Measurements from ENCODE around the gene KDSR.

Gene KDSR

GRCh38 chr18:63348508-63349136, 18.4 kb downstream of the KDSR start:
- H3K9me3 Mint-ChIP-seq = no peaks in the 10 kb centered on the region
- peaks cover 33% of the 10 kb centered on the region for H3K36me3 Mint-ChIP-seq (ENCODE audit: low read depth)
- H3K27ac Mint-ChIP-seq = no peak overlapping the region
- H3K27me3 Mint-ChIP-seq (ENCODE audit: low read depth) = no peaks in the 10 kb centered on the region
- H3K4me1 Mint-ChIP-seq (ENCODE audit: low read depth) = no peaks in the 10 kb centered on the region
- no peak overlapping the region for H3K4me3 Mint-ChIP-seq
- no peak for DNase-seq (ENCODE audit: low spot score)

GRCh38 chr18:63346480-63347183, 20.4 kb downstream of the KDSR start:
- Mint-ChIP-seq H3K9me3 (no peaks in the 10 kb centered on the region), H3K27me3 (ENCODE audit: low read depth) (no peaks in the 10 kb centered on the region), H3K27ac (no peak overlapping the region), H3K36me3 (ENCODE audit: low read depth) (peaks cover 35% of the 10 kb centered on the region), H3K4me3 (no peak overlapping the region), H3K4me1 (ENCODE audit: low read depth) (no peaks in the 10 kb centered on the region)
- DNase-seq (ENCODE audit: low spot score) = no peak

- Mint-ChIP-seq H3K36me3 (ENCODE audit: low read depth) (peaks cover 36% of the 10 kb centered on the region), H3K4me1 (ENCODE audit: low read depth) (no peaks in the 10 kb centered on the region), H3K27ac (no peak overlapping the region), H3K9me3 (no peaks in the 10 kb centered on the region), H3K27me3 (ENCODE audit: low read depth) (no peaks in the 10 kb centered on the region), H3K4me3 (no peak overlapping the region)
- DNase-seq (ENCODE audit: low spot score) = no peak
These were observed 21.0 kb downstream of the KDSR start for GRCh38 chr18:63346031-63346430.

GRCh38 chr18:63344918-63345317, 22.1 kb downstream of the KDSR start:
- Mint-ChIP-seq H3K27me3 (ENCODE audit: low read depth) (no peaks in the 10 kb centered on the region), H3K4me3 (no peak overlapping the region), H3K4me1 (ENCODE audit: low read depth) (peaks cover 3% of the 10 kb centered on the region), H3K9me3 (no peaks in the 10 kb centered on the region), H3K36me3 (ENCODE audit: low read depth) (peaks cover 40% of the 10 kb centered on the region), H3K27ac (no peak overlapping the region)
- DNase-seq (ENCODE audit: low spot score) = no peak

- Mint-ChIP-seq H3K27ac (no peak overlapping the region), H3K4me1 (ENCODE audit: low read depth) (peaks cover 3% of the 10 kb centered on the region), H3K36me3 (ENCODE audit: low read depth) (peaks cover 35% of the 10 kb centered on the region), H3K9me3 (no peaks in the 10 kb centered on the region), H3K27me3 (ENCODE audit: low read depth) (no peaks in the 10 kb centered on the region), H3K4me3 (no peak overlapping the region)
- no peak for DNase-seq (ENCODE audit: low spot score)
These were observed 22.7 kb downstream of the KDSR start for GRCh38 chr18:63344263-63344662.

GRCh38 chr18:63342206-63342605, 24.8 kb downstream of the KDSR start:
- DNase-seq (ENCODE audit: low spot score) = no peak
- H3K4me1 Mint-ChIP-seq (ENCODE audit: low read depth) = peaks cover 3% of the 10 kb centered on the region
- peaks cover 34% of the 10 kb centered on the region for H3K36me3 Mint-ChIP-seq (ENCODE audit: low read depth)

GRCh38 chr18:63339920-63340484, 27.0 kb downstream of the KDSR start:
- Mint-ChIP-seq H3K9me3 (no peaks in the 10 kb centered on the region), H3K27ac (no peak overlapping the region), H3K27me3 (ENCODE audit: low read depth) (no peaks in the 10 kb centered on the region), H3K4me1 (ENCODE audit: low read depth) (peaks cover 9% of the 10 kb centered on the region), H3K4me3 (no peak overlapping the region), H3K36me3 (ENCODE audit: low read depth) (peaks cover 43% of the 10 kb centered on the region)
- DNase-seq (ENCODE audit: low spot score) = no peak

More at GRCh38 chr18:63342206-63342605, 24.8 kb downstream of the KDSR start:
- Mint-ChIP-seq H3K9me3 (no peaks in the 10 kb centered on the region), H3K27me3 (ENCODE audit: low read depth) (no peaks in the 10 kb centered on the region), H3K27ac (no peak overlapping the region), H3K4me3 (no peak overlapping the region)

GRCh38 chr18:63336366-63337099, 30.5 kb downstream of the KDSR start:
- Mint-ChIP-seq H3K27me3 (ENCODE audit: low read depth) (no peaks in the 10 kb centered on the region), H3K36me3 (ENCODE audit: low read depth) (peaks cover 43% of the 10 kb centered on the region), H3K9me3 (no peaks in the 10 kb centered on the region), H3K27ac (no peak overlapping the region), H3K4me1 (ENCODE audit: low read depth) (peaks cover 9% of the 10 kb centered on the region), H3K4me3 (no peak overlapping the region)
- no peak for DNase-seq (ENCODE audit: low spot score)

GRCh38 chr18:63331105-63331504, 35.9 kb downstream of the KDSR start:
- H3K27ac Mint-ChIP-seq = no peak overlapping the region
- H3K9me3 Mint-ChIP-seq = no peaks in the 10 kb centered on the region
- no peak overlapping the region for H3K4me3 Mint-ChIP-seq
- no peaks in the 10 kb centered on the region for H3K27me3 Mint-ChIP-seq (ENCODE audit: low read depth)
- no peak for DNase-seq (ENCODE audit: low spot score)
- peaks cover 22% of the 10 kb centered on the region for H3K36me3 Mint-ChIP-seq (ENCODE audit: low read depth)
- no peaks in the 10 kb centered on the region for H3K4me1 Mint-ChIP-seq (ENCODE audit: low read depth)

- peaks cover 13% of the 10 kb centered on the region for H3K36me3 Mint-ChIP-seq (ENCODE audit: low read depth)
- no peaks in the 10 kb centered on the region for H3K9me3 Mint-ChIP-seq
- no peak for DNase-seq (ENCODE audit: low spot score)
- no peak overlapping the region for H3K27ac Mint-ChIP-seq
- H3K27me3 Mint-ChIP-seq (ENCODE audit: low read depth) = no peaks in the 10 kb centered on the region
- H3K4me3 Mint-ChIP-seq = no peak overlapping the region
- no peaks in the 10 kb centered on the region for H3K4me1 Mint-ChIP-seq (ENCODE audit: low read depth)
These were observed 37.4 kb downstream of the KDSR start for GRCh38 chr18:63329431-63330145.

- no peak overlapping the region for H3K27ac Mint-ChIP-seq
These were observed 41.0 kb downstream of the KDSR start for GRCh38 chr18:63326011-63326410.

GRCh38 chr18:63325086-63325686, 41.8 kb downstream of the KDSR start:
- Mint-ChIP-seq H3K27me3 (ENCODE audit: low read depth) (no peaks in the 10 kb centered on the region), H3K9me3 (no peaks in the 10 kb centered on the region), H3K27ac (no peak overlapping the region), H3K36me3 (ENCODE audit: low read depth) (peaks cover 3% of the 10 kb centered on the region), H3K4me1 (ENCODE audit: low read depth) (peaks cover 13% of the 10 kb centered on the region), H3K4me3 (no peak overlapping the region)
- no peak for DNase-seq (ENCODE audit: low spot score)

More at GRCh38 chr18:63326011-63326410, 41.0 kb downstream of the KDSR start:
- no peaks in the 10 kb centered on the region for H3K27me3 Mint-ChIP-seq (ENCODE audit: low read depth)
- DNase-seq (ENCODE audit: low spot score) = no peak
- H3K4me3 Mint-ChIP-seq = no peak overlapping the region
- no peaks in the 10 kb centered on the region for H3K9me3 Mint-ChIP-seq
- peaks cover 11% of the 10 kb centered on the region for H3K4me1 Mint-ChIP-seq (ENCODE audit: low read depth)
- H3K36me3 Mint-ChIP-seq (ENCODE audit: low read depth) = peaks cover 5% of the 10 kb centered on the region

GRCh38 chr18:63322908-63323634, 43.9 kb downstream of the KDSR start:
- H3K4me1 Mint-ChIP-seq (ENCODE audit: low read depth) = peaks cover 13% of the 10 kb centered on the region

More at GRCh38 chr18:63322908-63323634, 43.9 kb downstream of the KDSR start:
- H3K4me3 Mint-ChIP-seq = no peak overlapping the region
- no peaks in the 10 kb centered on the region for H3K27me3 Mint-ChIP-seq (ENCODE audit: low read depth)
- H3K27ac Mint-ChIP-seq = no peak overlapping the region
- H3K36me3 Mint-ChIP-seq (ENCODE audit: low read depth) = peaks cover 9% of the 10 kb centered on the region
- DNase-seq (ENCODE audit: low spot score) = peak; percentile 41
- no peaks in the 10 kb centered on the region for H3K9me3 Mint-ChIP-seq
